ENCODE measurements around the gene NRXN3.

Gene NRXN3

DNA sequence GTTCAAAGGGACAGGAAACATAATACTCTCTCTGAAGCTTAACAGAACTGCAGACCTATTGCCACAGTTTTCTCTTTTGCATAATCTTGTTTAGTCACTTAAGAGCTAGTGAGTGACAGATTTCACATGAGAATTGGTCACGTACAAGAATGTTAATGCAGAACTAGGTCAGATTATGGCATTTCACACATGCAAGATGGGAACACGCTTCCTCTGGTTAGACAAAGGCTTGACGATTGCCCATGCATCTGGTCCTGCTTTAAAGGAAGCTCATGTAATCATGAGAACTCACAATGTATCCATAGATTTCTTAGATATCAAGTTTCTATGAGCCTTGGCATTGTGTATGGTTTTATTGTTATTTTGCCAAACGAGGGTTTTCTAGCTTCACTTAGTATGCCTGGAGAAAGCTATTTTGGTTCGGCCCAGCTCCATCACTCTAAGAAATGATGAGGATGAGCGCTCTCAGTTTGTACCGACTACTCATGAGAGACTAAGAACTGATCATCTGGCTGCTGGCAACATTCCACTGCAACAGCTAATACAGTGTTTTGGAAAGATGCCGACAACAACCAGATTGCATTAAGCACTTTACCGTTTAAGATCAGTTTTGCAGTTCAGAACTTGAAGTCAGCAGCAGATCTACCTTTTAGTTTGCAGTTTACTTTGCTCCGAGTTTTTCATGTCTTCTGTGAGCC is 1661.2 kb downstream of the NRXN3 start:
- in situ Hi-C loops (cut with HindIII; ENCODE audit: low pct_ligation_motif_present, low pct_unique_long_range_greater_than_20kb, low sequenced_read_pairs): no loop called here
- no peak for DNase-seq

DNA sequence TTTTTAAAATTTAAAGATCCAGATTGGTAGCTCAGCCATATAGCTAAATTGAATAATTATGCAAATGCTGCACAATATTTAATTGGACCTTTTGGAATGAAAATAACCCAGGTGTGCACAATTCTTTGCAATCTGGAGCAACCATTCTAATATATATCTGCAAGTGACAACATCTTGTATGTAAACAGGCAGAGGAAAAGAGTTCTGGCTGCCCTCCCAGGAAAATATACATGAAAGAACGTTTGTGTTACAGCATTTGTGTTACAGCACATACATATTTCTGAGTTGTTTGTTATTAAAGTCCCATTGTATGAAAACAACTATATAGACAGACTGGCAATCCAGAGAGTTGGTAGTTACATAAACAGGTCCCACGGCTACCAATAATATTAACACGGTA is 1663.6 kb downstream of the NRXN3 start:
- DNase-seq: no peak
- in situ Hi-C loops (cut with HindIII; ENCODE audit: low pct_ligation_motif_present, low pct_unique_long_range_greater_than_20kb, low sequenced_read_pairs): no loop called here

DNA sequence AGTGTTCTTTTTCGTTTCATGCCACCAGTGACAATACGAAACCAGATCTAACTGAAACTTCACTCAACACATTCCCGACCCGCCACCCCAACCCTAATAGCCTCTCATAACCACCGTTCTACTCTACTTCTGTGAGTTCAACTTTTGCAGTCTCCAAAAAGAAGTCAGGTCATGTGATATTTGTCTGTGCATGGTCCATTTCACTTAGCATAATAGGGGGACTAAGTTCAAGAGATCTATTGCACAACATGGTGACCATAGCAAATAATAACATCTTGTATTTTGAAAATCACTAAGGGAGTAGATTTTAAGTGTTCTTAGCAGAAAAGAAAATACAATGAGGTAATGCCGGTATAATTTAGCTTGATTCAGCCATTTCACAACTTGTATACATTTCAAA is 1664.7 kb downstream of the NRXN3 start:
- DNase-seq: no peak
- in situ Hi-C loops (cut with HindIII; ENCODE audit: low pct_ligation_motif_present, low pct_unique_long_range_greater_than_20kb, low sequenced_read_pairs): no loop called here

DNA sequence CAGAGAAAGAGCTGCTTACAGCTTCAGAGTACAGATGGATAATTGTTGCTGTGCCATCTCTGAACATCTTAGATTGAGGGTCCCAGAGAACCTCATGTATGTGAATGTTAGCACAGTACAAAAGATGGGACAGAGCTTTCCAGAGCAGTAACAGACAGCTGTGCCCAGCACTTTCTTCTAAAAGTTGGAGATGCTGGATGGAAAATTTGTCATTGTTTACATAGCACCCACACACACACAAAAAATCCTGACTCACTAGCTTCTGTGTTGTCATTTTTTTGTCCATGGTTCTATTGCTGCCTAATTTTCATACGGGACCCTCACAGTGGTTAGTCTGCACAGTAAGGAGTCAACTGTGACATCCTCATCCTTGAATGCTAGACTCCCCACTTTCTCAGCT is 1666.4 kb downstream of the NRXN3 start:
- DNase-seq: no peak
- in situ Hi-C loops (cut with HindIII; ENCODE audit: low pct_ligation_motif_present, low pct_unique_long_range_greater_than_20kb, low sequenced_read_pairs): no loop called here

DNA sequence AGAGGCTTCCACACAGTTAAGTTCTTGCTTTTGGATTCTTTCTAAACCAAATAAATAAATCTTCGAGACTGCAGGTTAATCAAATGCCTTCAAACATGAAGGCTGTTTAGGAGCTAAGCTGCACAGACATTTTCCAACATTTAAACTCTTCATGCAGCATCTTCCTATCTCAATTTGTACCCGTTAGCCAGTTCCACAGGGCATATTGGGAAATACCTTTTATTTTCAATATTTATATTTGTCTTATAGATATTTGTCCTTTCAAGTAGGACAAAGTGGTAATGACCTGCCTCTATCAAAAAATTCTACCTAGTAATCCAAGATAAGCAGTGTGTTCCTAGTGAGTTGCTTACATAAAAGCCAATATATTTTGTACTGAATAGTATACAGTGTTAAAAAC is 1667.5 kb downstream of the NRXN3 start:
- in situ Hi-C loops (cut with HindIII; ENCODE audit: low pct_ligation_motif_present, low pct_unique_long_range_greater_than_20kb, low sequenced_read_pairs): no loop called here
- DNase-seq: no peak

DNA sequence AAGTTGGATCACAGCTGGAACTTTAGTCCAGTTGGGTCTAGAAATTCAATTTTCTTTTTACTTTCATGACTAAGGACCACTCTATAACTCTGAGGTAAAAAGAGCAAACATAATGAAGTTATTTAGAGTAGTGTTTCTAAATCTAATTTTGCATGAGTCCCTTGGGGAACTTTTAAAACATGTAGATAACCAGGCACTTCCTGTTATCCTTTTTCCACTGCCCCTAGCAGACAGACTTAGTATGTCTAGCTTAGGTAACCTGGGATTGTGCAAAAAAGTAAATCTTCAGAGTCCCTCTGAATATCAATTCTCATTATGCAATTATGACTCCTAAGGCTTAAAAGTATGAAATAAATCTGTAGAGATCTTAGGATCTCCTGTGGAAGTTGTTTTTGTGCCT is 1669.9 kb downstream of the NRXN3 start:
- in situ Hi-C loops (cut with HindIII; ENCODE audit: low pct_ligation_motif_present, low pct_unique_long_range_greater_than_20kb, low sequenced_read_pairs): no loop called here

DNA sequence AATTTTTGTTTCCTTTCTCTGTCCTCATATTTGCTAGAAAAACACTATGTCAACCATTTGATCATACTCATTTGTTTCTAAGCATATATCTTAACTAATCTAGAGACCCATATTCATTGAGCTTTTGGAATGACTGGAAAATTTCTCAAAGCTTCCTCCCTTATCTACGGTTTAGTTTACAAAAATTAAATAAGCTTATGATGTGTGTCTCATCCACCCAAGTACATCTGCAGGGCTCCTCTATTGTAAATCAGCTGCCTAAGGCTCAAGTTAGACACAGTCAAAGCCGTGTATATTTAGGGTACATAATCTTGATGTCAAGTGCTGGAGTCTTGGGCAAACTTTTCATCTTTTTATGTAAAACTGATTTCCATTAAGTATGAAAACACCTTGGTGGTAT is 1670.7 kb downstream of the NRXN3 start:
- DNase-seq: no peak
- in situ Hi-C loops (cut with HindIII; ENCODE audit: low pct_ligation_motif_present, low pct_unique_long_range_greater_than_20kb, low sequenced_read_pairs): no loop called here

More for the DNA sequence above, 1669.9 kb downstream of the NRXN3 start:
- DNase-seq: no peak

DNA sequence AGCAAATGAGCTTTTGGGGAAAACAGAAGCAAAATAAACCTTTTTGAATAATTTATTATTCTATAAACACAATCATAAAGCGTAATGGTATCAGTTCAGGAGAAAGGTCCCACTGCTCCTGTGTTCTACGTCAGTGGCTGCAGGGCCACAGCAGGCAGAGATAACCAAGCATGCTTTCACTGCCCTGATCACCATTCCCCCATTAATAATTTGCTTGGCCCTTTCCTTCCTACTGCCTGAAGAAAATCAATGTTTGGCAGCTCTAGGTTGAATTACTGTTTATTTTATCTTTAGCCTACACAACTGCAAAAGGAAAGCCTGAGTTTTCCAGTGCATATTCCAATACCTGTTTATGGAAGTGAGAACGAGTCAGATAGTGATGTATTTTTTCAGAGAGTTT is 1671.3 kb downstream of the NRXN3 start:
- DNase-seq: no peak
- in situ Hi-C loops (cut with HindIII; ENCODE audit: low pct_ligation_motif_present, low pct_unique_long_range_greater_than_20kb, low sequenced_read_pairs): no loop called here

DNA sequence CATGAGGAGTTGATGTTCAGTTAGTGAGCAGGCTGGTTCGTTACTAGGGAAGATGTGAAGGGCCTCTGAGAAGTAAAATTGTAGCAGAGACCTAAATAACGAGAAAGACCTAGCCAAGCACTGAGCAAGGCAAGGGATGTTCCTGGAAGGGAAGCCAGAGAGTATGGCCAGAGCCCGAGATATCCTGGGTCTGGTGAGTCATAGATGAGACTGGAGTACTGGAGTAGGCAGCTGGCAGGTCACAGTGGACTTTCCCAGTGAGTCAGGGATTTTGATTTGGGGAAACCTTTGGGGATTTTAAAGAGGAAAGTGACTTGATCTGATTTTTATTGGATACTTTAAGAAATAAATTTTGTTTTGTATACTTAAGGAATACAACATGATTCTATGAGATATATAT is 1672.1 kb downstream of the NRXN3 start:
- in situ Hi-C loops (cut with HindIII; ENCODE audit: low pct_ligation_motif_present, low pct_unique_long_range_greater_than_20kb, low sequenced_read_pairs): no loop called here

DNA sequence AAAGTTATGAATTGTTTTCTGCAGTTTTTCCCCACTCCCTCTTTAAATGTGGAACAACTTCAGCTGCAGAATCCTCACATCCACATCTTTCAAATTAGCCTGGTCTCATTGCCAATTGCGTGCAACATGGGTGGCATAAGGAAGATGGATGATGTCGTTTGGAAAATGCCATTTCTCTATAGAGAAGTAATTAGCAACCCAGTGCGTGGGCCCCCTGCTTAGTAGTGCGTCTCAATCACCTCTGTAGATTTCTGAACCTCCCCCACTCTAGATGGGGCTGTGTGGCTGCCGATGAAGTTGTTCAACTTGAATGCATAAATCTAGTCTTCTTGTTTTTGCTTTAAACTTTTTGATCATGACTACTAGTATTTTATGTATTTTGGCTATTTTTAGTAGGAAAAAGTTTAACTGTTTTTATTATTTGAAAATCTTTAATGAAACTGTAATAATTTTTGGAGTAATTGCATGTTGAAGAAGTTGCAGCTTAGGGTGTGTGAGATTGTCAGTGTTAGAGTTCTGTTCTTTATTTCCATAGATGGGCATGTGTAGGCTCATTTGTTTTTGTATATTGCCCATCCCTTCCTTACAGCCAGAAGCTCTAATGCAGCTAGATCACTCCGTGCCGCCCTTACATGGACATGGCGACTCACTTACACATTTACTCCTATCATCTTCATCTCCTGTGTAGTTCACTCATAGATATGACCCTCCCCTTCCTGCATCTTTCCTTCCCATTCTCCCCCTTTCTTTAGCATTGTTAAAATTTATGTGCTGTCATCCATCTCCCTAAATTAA is 1683.0 kb downstream of the NRXN3 start:
- in situ Hi-C loops (cut with HindIII; ENCODE audit: low pct_ligation_motif_present, low pct_unique_long_range_greater_than_20kb, low sequenced_read_pairs): no loop called here
- no peak for DNase-seq

More for the DNA sequence above, 1672.1 kb downstream of the NRXN3 start:
- DNase-seq: peak; percentile 25

DNA sequence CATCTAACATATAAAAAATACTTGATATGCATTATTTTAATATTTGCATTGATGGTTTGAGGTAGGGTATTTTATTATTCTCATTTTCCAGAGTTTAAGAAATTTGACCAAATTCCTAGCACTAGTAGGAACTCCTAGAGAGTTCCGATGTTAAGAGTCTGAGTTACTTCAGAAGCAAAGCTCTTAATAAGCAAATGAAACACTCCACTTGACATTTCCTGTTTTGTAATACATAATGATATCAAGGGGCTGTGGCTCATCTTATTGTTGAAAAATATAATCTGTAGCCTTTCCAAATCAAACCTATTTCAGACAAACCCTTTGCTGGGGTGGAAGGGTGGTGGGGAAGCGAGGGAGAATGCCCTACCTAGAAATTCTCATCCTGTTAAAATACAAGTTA is 1685.6 kb downstream of the NRXN3 start:
- no peak for DNase-seq
- in situ Hi-C loops (cut with HindIII; ENCODE audit: low pct_ligation_motif_present, low pct_unique_long_range_greater_than_20kb, low sequenced_read_pairs): no loop called here

DNA sequence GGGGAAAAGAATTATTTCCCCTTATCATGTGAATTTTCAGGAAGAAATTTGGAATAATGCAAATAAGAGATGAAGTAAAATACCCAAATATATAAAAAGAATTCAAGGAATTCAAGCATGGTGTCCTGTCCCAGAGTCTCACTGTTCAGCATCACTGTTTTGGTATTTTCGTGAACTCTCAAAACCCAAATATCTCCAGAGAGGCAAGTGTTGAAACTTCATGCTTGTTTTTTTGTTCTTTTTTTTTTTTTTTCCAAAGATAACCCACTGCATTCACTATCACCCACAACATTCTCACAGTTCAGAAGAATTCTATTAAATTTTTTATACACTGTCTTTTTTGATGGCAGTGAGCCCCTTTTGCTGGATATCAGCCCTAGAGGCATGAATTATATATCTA is 1686.2 kb downstream of the NRXN3 start:
- in situ Hi-C loops (cut with HindIII; ENCODE audit: low pct_ligation_motif_present, low pct_unique_long_range_greater_than_20kb, low sequenced_read_pairs): no loop called here
- no peak for DNase-seq

DNA sequence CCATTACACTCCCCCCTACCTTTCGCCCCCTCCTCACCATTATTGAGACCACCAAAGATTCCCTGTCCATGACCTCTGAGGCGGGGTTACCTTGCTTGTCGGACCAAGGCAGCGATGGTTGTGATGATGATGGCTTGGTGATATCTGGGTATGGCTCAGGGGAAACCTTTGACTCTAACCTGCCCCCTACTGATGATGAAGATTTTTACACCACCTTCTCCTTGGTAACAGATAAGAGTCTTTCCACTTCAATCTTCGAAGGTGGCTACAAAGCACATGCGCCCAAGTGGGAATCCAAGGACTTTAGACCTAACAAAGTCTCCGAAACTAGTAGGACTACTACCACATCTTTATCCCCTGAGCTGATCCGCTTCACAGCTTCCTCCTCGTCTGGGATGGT is 1690.9 kb downstream of the NRXN3 start:
- in situ Hi-C loops (cut with HindIII; ENCODE audit: low pct_ligation_motif_present, low pct_unique_long_range_greater_than_20kb, low sequenced_read_pairs): no loop called here
- DNase-seq: no peak

DNA sequence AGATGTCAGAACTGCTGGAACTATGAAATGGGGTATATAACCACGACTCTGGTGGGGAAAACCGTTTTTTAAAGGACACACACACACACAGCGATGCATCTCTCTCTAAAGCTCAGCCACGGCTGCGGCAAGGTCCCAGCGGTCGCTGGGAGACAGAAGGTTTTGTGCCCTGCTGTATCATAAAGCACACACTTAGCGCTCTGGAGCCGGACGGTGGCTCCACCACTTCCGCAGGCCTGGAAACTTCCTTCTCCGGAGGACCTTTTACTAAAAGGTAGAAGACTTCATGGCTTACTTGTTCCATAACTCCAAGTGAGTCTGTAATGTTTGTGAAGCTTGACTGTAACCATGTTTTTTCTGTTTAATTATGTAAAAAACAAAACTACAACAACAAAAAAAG is 1691.9 kb downstream of the NRXN3 start:
- DNase-seq: no peak
- in situ Hi-C loops (cut with HindIII; ENCODE audit: low pct_ligation_motif_present, low pct_unique_long_range_greater_than_20kb, low sequenced_read_pairs): no loop called here

DNA sequence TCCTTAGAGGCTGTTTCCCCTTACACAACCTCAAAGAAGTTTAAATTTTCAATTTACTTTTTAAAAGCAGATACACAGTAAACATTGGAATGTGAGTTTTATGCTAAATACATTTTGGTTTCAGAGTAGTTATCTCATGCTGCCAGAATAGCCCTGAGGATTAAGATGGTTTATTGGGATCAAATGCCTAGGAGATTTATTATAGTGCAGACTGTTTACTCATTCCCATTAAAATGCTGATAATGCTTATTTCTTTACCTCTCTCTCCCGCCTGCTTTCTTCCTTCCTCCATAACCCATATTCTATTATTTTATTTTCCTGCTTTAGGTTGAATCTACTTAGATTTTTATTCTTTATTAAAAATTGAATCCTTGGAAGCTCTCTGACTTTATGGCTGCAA is 1701.0 kb downstream of the NRXN3 start:
- no peak for DNase-seq
- in situ Hi-C loops (cut with HindIII; ENCODE audit: low pct_ligation_motif_present, low pct_unique_long_range_greater_than_20kb, low sequenced_read_pairs): no loop called here

DNA sequence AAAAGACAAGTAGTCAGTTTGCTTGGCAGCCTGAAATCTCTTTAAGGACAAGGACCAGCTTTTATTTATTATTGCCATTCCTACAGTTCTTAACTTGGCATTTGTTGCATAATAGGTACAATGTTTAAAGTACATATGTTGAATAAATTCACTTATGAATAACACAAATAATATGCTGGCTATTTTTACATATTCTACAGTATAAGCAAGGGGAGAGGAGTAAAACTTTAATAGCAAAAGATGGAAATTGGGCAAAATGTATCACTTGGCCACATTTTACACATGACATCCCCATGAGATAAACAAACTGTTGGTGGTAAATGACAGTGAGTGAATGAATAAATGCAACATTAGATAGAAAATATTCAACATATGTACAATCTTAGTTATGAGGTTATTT is 1708.1 kb downstream of the NRXN3 start:
- in situ Hi-C loops (cut with HindIII; ENCODE audit: low pct_ligation_motif_present, low pct_unique_long_range_greater_than_20kb, low sequenced_read_pairs): no loop called here
- DNase-seq: no peak

DNA sequence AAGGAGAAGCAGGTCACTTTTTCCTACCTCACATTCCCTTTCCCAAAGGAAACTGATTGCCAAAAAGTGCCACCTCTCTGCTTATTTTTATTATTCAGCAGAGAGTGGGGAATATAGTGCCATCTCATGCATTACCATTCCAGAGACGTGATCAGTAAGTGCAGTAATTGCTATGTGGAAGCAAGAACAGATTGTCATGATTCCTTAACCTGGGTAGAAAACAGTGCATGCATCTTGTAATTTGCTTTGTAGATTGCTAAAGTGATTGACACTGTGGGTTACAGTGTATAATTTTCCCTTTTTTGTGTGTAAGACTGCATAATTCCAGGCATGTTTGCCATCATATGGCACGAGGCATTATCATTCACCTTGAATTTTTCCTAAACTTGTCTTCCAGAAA is 1708.6 kb downstream of the NRXN3 start:
- DNase-seq: no peak
- in situ Hi-C loops (cut with HindIII; ENCODE audit: low pct_ligation_motif_present, low pct_unique_long_range_greater_than_20kb, low sequenced_read_pairs): no loop called here

DNA sequence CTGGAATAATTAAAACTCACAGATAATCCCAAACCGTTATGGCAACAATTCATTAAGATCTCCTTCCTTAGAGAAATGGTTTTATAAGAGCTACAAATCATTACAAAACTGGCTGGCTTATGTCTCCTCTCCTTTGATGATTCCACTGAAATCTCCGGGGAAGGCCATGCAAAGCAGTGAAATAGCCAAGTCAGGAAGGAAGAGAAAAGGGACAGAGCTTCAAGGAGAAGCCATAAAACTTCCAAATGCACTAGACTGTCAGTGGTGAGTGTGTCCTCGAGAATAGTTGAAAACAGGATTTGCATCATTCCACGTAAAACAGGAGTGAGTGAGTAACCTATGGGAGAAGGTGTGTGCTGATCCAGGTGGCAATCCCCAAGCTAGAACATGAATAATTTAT is 1711.1 kb downstream of the NRXN3 start:
- in situ Hi-C loops (cut with HindIII; ENCODE audit: low pct_ligation_motif_present, low pct_unique_long_range_greater_than_20kb, low sequenced_read_pairs): no loop called here
- DNase-seq: no peak

DNA sequence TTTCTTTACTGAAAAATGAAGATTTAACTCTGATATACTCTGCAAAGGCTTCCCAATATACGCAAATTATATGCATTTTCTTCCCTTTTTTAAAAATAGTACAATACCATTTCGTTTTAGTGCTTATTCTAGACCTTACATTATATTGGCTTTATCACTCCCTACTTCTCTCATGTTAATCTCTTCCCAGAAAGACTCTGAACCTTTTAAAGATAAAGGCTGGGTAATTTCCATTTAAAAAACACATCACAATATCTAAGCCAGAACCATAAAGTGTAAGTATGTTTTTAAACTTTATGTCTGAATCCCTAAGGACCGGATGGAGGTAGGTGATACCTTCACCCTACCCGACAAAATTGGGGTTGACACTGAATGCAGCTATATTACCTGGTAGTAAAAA is 1720.4 kb downstream of the NRXN3 start:
- DNase-seq: no peak
- in situ Hi-C loops (cut with HindIII; ENCODE audit: low pct_ligation_motif_present, low pct_unique_long_range_greater_than_20kb, low sequenced_read_pairs): no loop called here

DNA sequence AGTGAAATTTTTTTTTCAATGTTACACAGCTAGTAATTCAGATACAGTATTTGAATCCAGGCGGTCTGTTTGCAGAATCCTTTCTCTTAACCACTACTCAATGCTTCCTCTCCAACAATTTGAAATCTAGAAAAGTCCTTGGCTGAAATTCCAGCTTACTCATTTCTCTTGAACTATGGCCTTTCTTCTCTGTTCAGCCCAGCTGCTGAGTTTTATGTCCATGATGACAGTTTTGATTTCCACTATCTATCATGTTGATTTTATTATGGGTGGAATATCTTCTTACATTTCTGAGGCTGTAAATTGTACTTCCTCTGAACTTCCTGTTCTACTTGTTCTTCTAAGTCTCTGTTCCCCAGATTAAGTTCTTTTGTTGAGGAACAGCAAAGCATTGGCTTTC is 1725.8 kb downstream of the NRXN3 start:
- DNase-seq: no peak
- in situ Hi-C loops (cut with HindIII; ENCODE audit: low pct_ligation_motif_present, low pct_unique_long_range_greater_than_20kb, low sequenced_read_pairs): no loop called here

Measured in ACHN (cell line).